Esophagus (tissue), 2 donors: ENCODE results near the gene ASPHD1. TPM values are rescaled to one million over a fixed set of nuclear protein-coding genes. Genes with fewer than 3 reads are reported as not detected.

Source experiments
- H3K27ac ChIP-seq, 2 donors: one replicate each; pipeline ENCODE4 v1.5.1; 2013; ENCODE audit warnings: low read depth in 2 of 2, mild to moderate bottlenecking in 2 of 2, inconsistent platforms in 1 of 2, low read length in 1 of 2, moderate library complexity in 1 of 2
- H3K27me3 ChIP-seq, 2 donors: one replicate each; pipeline ENCODE4 v1.6.1; 2013; ENCODE audit warnings: low read length in 2 of 2, control low read depth in 1 of 2, mild to moderate bottlenecking in 1 of 2; ENCODE audit not compliant: insufficient read depth in 2 of 2, control insufficient read depth in 1 of 2
- H3K36me3 ChIP-seq, 2 donors: one replicate each; pipeline ENCODE4 v1.6.1; 2013; ENCODE audit warnings: low read length in 1 of 2; ENCODE audit not compliant: control insufficient read depth in 2 of 2, insufficient read depth in 2 of 2
- H3K4me1 ChIP-seq, 2 donors: one replicate each; pipeline ENCODE4 v1.6.1; 2013; ENCODE audit warnings: low read length in 1 of 2; ENCODE audit not compliant: control insufficient read depth in 2 of 2, insufficient read depth in 2 of 2
- H3K4me3 ChIP-seq, 2 donors: one replicate each; pipeline ENCODE4 v1.5.1; 2013; ENCODE audit warnings: low read length in 2 of 2, mild to moderate bottlenecking in 2 of 2, low read depth in 1 of 2, moderate library complexity in 1 of 2
- H3K9me3 ChIP-seq, 2 donors: one replicate each; pipeline ENCODE4 v1.6.1; 2013; ENCODE audit warnings: mild to moderate bottlenecking in 2 of 2, low read depth in 1 of 2, low read length in 1 of 2, moderate library complexity in 1 of 2; ENCODE audit not compliant: control insufficient read depth in 2 of 2, insufficient read depth in 1 of 2
- WGBS, 2 donors: extraction: QIAGEN DNeasy Blood & Tissue Kit; methylation state at CpG; one replicate each; pipeline ENCODE4 v1.1.7; 2013; 5-methylcytosine and 5-hydroxymethylcytosine counted together
- polyA plus RNA-seq, 2 donors: library from polyadenylated mRNA; stranded (reverse); fragments of 200-250 nt; gene quantifications; one replicate each; pipeline ENCODE4 v1.2.3, GENCODE V29; 2013
- donor health status: healthy with polysubstance abuse.
- donor health status: Bipolar disorder and iron deficiency.

Gene ASPHD1
- polyA plus RNA-seq, result under 1 TPM; 0.31 to 0.39 TPM

DNA sequence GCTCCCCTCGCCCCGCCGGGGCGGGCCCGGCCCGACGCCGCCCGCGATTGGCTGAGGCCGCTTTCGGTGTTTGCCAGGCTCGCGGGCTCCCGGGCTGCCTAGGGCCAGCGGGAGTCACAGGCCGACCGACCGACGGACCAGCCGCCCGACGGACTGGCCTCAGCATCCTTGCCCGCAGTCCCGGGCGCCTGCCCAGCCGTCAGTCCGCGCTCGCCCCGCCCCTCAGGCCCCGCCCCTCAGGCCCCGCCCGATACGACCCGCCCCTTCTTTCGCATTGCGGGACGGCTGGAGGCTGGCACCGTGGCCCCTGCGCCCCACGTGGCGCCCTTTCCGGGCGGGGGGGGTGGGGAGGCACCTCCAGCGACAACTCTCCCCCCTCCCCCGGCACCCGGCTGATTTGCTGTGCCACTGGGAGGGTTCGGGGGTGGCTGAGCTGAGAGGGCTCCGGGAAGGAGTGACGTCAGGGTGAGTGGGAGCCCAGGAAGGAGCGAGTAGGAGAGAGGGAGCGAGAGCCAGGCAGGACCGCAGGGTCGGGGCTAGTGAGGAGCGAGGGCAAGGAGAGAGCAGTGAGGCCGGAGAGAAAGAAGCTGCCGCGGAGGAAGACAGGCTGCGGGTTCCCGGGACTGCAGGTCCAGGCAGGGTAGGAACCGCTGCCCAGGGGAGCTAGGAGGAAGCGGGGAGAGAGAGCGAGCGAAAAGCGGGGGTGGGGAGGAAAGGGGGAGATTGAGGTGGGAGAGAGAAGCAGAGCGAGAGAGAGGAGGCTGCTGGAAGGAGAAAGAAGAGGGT lies at the start of gene ASPHD1:
TSS of gene ASPHD1 (plus strand) at position 387 of the 786 bp plus-strand sequence. CDS start 484 bp downstream, outside the sequence.
- peaks cover 7% of the 10 kb centered on the region in 2 donors for H3K4me1 ChIP-seq
- 1% methylated on average over 59 to 67 of the region's 67 CpGs for WGBS, 2 donors
- H3K4me3 ChIP-seq, result peak within 1 kb of the TSS; percentile 48 to 51
- H3K9me3 ChIP-seq, result no peaks in the 10 kb centered on the region
- H3K36me3 ChIP-seq, result no peaks in the 10 kb centered on the region
- H3K27me3 ChIP-seq, result peaks cover 0 to 8% of the 10 kb centered on the region in 2 donors
- H3K27ac ChIP-seq, result no peak within 1 kb of the TSS

DNA sequence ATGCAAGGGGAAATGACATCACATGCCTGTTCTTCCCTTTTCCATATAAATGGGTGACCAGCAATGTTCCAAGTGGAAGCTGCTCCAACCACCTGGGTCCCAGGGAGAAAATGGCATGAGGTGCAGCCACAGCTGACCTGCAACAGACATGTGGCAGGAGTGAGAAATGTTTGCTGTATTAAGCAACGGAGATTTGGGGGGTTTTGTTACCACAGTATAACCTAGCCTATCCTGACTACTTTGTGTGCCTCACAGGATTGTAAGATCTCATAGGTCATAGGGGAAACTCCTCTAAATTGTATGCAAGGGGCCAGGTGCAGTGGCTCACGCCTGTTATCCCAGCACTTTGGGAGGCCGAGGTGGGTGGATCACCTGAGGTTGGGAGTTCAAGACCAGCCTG lies 49.3 kb upstream of the ASPHD1 start:
- Histone ChIP-seq H3K27ac (no peak overlapping the region), H3K27me3 (no peaks in the 10 kb centered on the region), H3K9me3 (no peaks in the 10 kb centered on the region), H3K4me1 (no peaks in the 10 kb centered on the region), H3K36me3 (peaks cover 8 to 12% of the 10 kb centered on the region in 2 donors), H3K4me3 (no peak overlapping the region)
- WGBS, 2 donors, result 87 to 98% methylated on average over 3 of the region's 3 CpGs

GRCh38 chr16:29852654-29853053 lies 47.6 kb upstream of the ASPHD1 start:
- no peaks in the 10 kb centered on the region for H3K9me3 ChIP-seq
- H3K27me3 ChIP-seq, result no peaks in the 10 kb centered on the region
- peaks cover under 1% of the 10 kb centered on the region in 2 donors for H3K36me3 ChIP-seq
- H3K27ac ChIP-seq, result no peak overlapping the region
- no peaks in the 10 kb centered on the region for H3K4me1 ChIP-seq
- no peak overlapping the region for H3K4me3 ChIP-seq
- WGBS, 2 donors, result 54 to 65% methylated on average over 7 of the region's 7 CpGs

DNA sequence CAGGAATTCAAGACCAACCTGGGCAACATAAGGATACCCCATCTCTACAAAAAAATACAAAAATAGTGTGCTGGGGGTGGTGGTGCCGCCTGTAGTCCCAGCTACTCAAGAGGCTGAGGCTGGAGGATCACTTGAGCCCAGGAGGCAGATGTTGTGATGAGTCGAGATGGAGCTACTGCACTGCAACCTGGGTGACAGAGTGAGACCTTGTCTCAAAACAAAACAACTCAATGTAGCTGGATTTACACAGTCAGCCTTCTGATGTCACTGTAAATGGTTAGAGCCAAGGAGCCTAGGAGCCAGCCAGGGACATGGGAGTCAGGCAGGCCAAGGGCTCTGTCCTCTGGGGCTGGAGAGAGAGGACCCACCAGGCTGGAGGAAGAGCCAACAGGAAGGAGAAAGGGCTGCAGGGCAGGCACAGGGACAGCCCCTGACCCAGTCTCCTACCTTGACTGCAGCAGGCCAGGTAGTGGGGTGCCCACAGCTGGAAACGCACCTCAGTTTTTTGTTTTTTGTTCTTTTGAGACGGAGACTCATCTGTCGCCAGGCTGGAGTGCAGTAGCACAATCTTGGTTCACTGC lies 45.7 kb upstream of the ASPHD1 start:
- H3K36me3 ChIP-seq, result peaks cover 4 to 12% of the 10 kb centered on the region in 2 donors
- no peak overlapping the region for H3K4me3 ChIP-seq
- WGBS, 2 donors, result 83 to 85% methylated on average over 5 of the region's 5 CpGs

DNA sequence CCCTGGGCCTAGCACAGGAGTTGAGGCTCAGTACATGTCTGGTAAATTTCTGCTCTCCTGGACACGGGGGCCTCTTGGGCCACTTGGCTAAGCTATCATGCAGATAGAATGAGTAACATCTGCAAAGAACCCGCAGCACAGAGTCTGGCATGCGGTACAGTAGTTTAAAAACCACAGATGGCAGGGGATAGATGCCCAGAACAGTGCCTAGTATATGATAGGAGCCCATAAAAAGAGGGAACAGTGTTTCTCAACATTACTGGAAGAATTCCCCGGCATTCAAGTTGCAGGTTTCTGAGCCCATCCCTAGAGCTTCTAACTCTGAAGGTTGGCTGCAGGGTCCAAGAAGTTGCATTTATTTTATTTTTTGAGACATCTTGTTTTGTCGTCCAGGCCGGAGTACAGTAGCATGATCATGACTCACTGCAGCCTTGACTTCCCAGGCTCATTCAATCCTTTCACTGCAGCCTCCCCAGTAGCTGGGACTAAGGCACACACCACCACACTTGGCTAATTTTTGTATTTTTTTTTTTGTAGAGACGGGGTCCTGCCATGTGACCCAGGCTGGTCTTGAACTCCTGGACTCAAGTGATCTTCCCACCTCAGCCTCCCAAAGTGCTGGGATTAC lies 43.0 kb upstream of the ASPHD1 start:
- WGBS, 2 donors, result 78 to 80% methylated on average over 7 of the region's 7 CpGs
- peaks cover 2 to 4% of the 10 kb centered on the region in 2 donors for H3K4me1 ChIP-seq
- H3K9me3 ChIP-seq, result no peaks in the 10 kb centered on the region
- no peaks in the 10 kb centered on the region for H3K27me3 ChIP-seq
- H3K4me3 ChIP-seq, result no peak overlapping the region
- no peak overlapping the region for H3K27ac ChIP-seq
- peaks cover 4 to 23% of the 10 kb centered on the region in 2 donors for H3K36me3 ChIP-seq

More for the DNA sequence above, 45.7 kb upstream of the ASPHD1 start:
- H3K27me3 ChIP-seq, result no peaks in the 10 kb centered on the region
- H3K27ac ChIP-seq, result no peak overlapping the region
- H3K9me3 ChIP-seq, result no peaks in the 10 kb centered on the region
- no peaks in the 10 kb centered on the region for H3K4me1 ChIP-seq

GRCh38 chr16:29858149-29858849 lies 42.0 kb upstream of the ASPHD1 start:
- Histone ChIP-seq H3K9me3 (no peaks in the 10 kb centered on the region), H3K4me1 (peaks cover 2 to 4% of the 10 kb centered on the region in 2 donors), H3K4me3 (no peak overlapping the region), H3K27ac (no peak overlapping the region), H3K27me3 (no peaks in the 10 kb centered on the region), H3K36me3 (peaks cover 4 to 23% of the 10 kb centered on the region in 2 donors)
- WGBS, 2 donors, result 68 to 82% methylated on average over 10 of the region's 10 CpGs

GRCh38 chr16:29858974-29859373 lies 41.3 kb upstream of the ASPHD1 start:
- no peak overlapping the region for H3K4me3 ChIP-seq
- no peaks in the 10 kb centered on the region for H3K9me3 ChIP-seq
- H3K36me3 ChIP-seq, result peaks cover 4 to 23% of the 10 kb centered on the region in 2 donors
- no peaks in the 10 kb centered on the region for H3K27me3 ChIP-seq
- H3K27ac ChIP-seq, result no peak overlapping the region
- peaks cover 2 to 7% of the 10 kb centered on the region in 2 donors for H3K4me1 ChIP-seq
- WGBS, 2 donors, result 94% methylated on average over 19 of the region's 19 CpGs

DNA sequence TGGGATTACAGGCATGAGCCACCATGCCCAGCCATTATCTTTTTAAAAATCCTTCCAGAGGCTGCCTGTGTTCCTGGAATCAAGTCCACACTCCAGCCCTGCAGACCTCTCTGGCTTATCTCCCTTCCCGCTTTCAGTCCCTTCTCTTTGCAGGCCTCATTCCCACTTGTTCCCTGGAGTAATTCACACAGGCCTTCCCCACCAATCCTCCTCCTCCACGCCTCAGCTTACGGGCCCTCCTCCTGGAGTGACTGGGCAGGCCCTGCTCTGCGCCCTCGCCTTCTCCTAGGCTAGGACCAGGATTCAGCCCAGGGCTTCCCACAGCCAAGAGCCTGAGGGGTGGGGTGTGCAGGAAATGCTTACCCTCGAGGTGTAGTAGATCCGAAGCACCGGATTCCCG lies 40.1 kb upstream of the ASPHD1 start:
- Histone ChIP-seq H3K9me3 (no peaks in the 10 kb centered on the region), H3K27me3 (no peaks in the 10 kb centered on the region), H3K4me1 (peaks cover 2 to 7% of the 10 kb centered on the region in 2 donors), H3K27ac (no peak overlapping the region), H3K4me3 (no peak overlapping the region), H3K36me3 (peaks cover 4 to 23% of the 10 kb centered on the region in 2 donors)
- WGBS, 2 donors, result 87 to 90% methylated on average over 9 of the region's 9 CpGs

GRCh38 chr16:29862383-29862883 lies 37.9 kb upstream of the ASPHD1 start:
- Histone ChIP-seq H3K4me1 (peaks cover 2 to 7% of the 10 kb centered on the region in 2 donors), H3K36me3 (peaks cover 4 to 23% of the 10 kb centered on the region in 2 donors), H3K9me3 (no peaks in the 10 kb centered on the region), H3K27ac (peak overlapping the region; percentile 82), H3K27me3 (no peaks in the 10 kb centered on the region), H3K4me3 (peak overlapping the region; percentile 75 to 99)
- 1 to 2% methylated on average over 27 of the region's 27 CpGs for WGBS, 2 donors
